ENCODE measurements around the gene RPGR.

- TF ChIP-seq POLR2A (IDR thresholded peaks at IDR 0.05; ENCODE audit: low read depth, low read length) = no peak
- TF ChIP-seq POLR2AphosphoS5 (IDR thresholded peaks at IDR 0.05; ENCODE audit: low read depth, low read length) = no peak
- no peak for TF ChIP-seq SPI1 (IDR thresholded peaks at IDR 0.05; ENCODE audit: low read depth, low read length)
These were observed 41.5 kb upstream of the RPGR start for GRCh38 chrX:38368774-38369173.
